H1 (cell line): ENCODE results near the gene UNC50. TPM values are rescaled to one million over a fixed set of nuclear protein-coding genes. Genes with fewer than 3 reads are reported as not detected.

ENCODE experiments used
- CTCF ChIA-PET: fragments of 300-600 bp; sonication (Branson Sonifier 250); formaldehyde crosslinking; loops from one replicate; lab custom pipeline; 2021; ENCODE audit not compliant: partially characterized antibody; lab: Charles Lee
- POLR2A ChIA-PET: fragments of 300-600 bp; sonication (Branson Sonifier 250); formaldehyde crosslinking; loops from one replicate; lab custom pipeline; 2021; ENCODE audit warnings: inconsistent platforms; ENCODE audit not compliant: partially characterized antibody; lab: Charles Lee
- DNase-seq, 2 experiments: peaks; one replicate each; pipeline versions ENCODE4 v3.0.0 to v3.0.0-alpha.2; 2010 to 2022; ENCODE audit warnings: low spot score in 2 of 2, low read depth in 1 of 2, mixed read lengths in 1 of 2
- FAIRE-seq: peaks from 2 replicates; lab custom pipeline; 2011; peaks lifted over from hg19 to GRCh38; lab: Jason Lieb, UNC
- H2AFZ ChIP-seq: 2 replicates; pipeline ENCODE4 v1.8.1; 2012; ENCODE audit warnings: low read length, inconsistent platforms
- H2AK5ac ChIP-seq: 2 replicates; pipeline ENCODE4 v1.6.1; 2013; ENCODE audit warnings: low read depth, low read length
- H2BK120ac ChIP-seq: replicated peaks from 2 replicates; pipeline ENCODE3; 2013; ENCODE audit warnings: low read depth, low read length, inconsistent platforms
- H2BK12ac ChIP-seq: 2 replicates; pipeline ENCODE4 v1.6.1; 2013; ENCODE audit warnings: low read depth, low read length
- H2BK15ac ChIP-seq: 2 replicates; pipeline ENCODE4 v1.6.1; 2013; ENCODE audit warnings: low read length
- H2BK20ac ChIP-seq: 2 replicates; pipeline ENCODE4 v1.6.1; 2013; ENCODE audit warnings: low read length
- H2BK5ac ChIP-seq: 2 replicates; pipeline ENCODE4 v1.6.1; 2013; ENCODE audit warnings: low read depth, low read length
- H3K14ac ChIP-seq: 2 replicates; pipeline ENCODE4 v1.6.1; 2013; ENCODE audit warnings: inconsistent platforms; ENCODE audit not compliant: insufficient read length
- H3K18ac ChIP-seq: 2 replicates; pipeline ENCODE4 v1.6.1; 2013; ENCODE audit warnings: low read length; ENCODE audit errors: extremely low read depth
- H3K23ac ChIP-seq: 2 replicates; pipeline ENCODE4 v1.6.1; 2013; ENCODE audit warnings: inconsistent platforms; ENCODE audit not compliant: insufficient read length
- H3K23me2 ChIP-seq: 2 replicates; pipeline ENCODE4 v1.6.1; 2013; ENCODE audit warnings: low read depth, low read length
- H3K27ac ChIP-seq: 2 replicates; pipeline ENCODE4 v1.6.1; 2011; ENCODE audit warnings: low read depth, low read length, inconsistent platforms
- H3K27me3 ChIP-seq, 4 experiments: replicated peaks in 1 of 4; 1 replicate in 1 of 4; 2 replicates in 3 of 4; pipeline versions ENCODE4 v1.6.1 to v1.8.1; 2011 to 2013; ENCODE audit warnings: low read length in 3 of 4, mild to moderate bottlenecking in 3 of 4, inconsistent platforms in 2 of 4, mixed read lengths in 2 of 4, moderate library complexity in 1 of 4; ENCODE audit not compliant: control insufficient read depth in 3 of 4, insufficient read depth in 3 of 4; ENCODE audit errors: extremely low read depth in 1 of 4
- H3K36me3 ChIP-seq, 4 experiments: 2 replicates each; pipeline versions ENCODE4 v1.6.1 to v1.8.1; 2011 to 2013; ENCODE audit warnings: mild to moderate bottlenecking in 4 of 4, low read length in 3 of 4, moderate library complexity in 2 of 4, control low read depth in 1 of 4, inconsistent platforms in 1 of 4; ENCODE audit not compliant: insufficient read depth in 4 of 4, control insufficient read depth in 2 of 4
- H3K4ac ChIP-seq: replicated peaks from 2 replicates; pipeline ENCODE3; 2013; ENCODE audit warnings: low read length, low read depth, mixed read lengths, inconsistent platforms; ENCODE audit not compliant: insufficient read length
- H3K4me1 ChIP-seq, 4 experiments: replicated peaks in 1 of 4; 1 replicate in 1 of 4; 2 replicates in 3 of 4; pipeline versions ENCODE4 v1.6.1 to v1.8.1; 2011 to 2013; ENCODE audit warnings: low read length in 3 of 4, inconsistent platforms in 2 of 4, mixed read lengths in 1 of 4; ENCODE audit not compliant: insufficient read depth in 4 of 4, control insufficient read depth in 3 of 4
- H3K4me2 ChIP-seq, 2 experiments: 2 replicates each; pipeline versions ENCODE4 v1.6.1 to v1.8.1; 2011 to 2013; ENCODE audit warnings: low read depth in 2 of 2, low read length in 2 of 2, control low read depth in 1 of 2, inconsistent platforms in 1 of 2, mild to moderate bottlenecking in 1 of 2; ENCODE audit not compliant: insufficient read depth in 1 of 2
- H3K4me3 ChIP-seq, 4 experiments: fragments of 200-600, 300-600 bp in 1 of 4; sonication (generic), shearing (Covaris generic), sonication (Bioruptor Twin) in 1 of 4; 2 replicates each; pipeline versions ENCODE4 v1.5.1 to v1.8.1; 2011 to 2016; ENCODE audit warnings: low read length in 4 of 4, low read depth in 3 of 4, control low read depth in 2 of 4, inconsistent platforms in 2 of 4, mild to moderate bottlenecking in 2 of 4, mixed read lengths in 1 of 4, moderate library complexity in 1 of 4; ENCODE audit not compliant: insufficient read depth in 2 of 4; ENCODE audit errors: extremely low read depth in 1 of 4
- H3K56ac ChIP-seq: replicated peaks from 2 replicates; pipeline ENCODE3; 2013; ENCODE audit warnings: low read depth, mild to moderate bottlenecking, mixed read lengths, low read length, inconsistent platforms; ENCODE audit not compliant: insufficient read length
- H3K79me1 ChIP-seq: 2 replicates; pipeline ENCODE4 v1.6.1; 2013; ENCODE audit warnings: low read depth, low read length, control low read depth
- H3K79me2 ChIP-seq, 2 experiments: 2 replicates each; pipeline versions ENCODE4 v1.6.1 to v1.8.1; 2012 to 2013; ENCODE audit warnings: low read length in 2 of 2, mild to moderate bottlenecking in 2 of 2, inconsistent platforms in 1 of 2; ENCODE audit not compliant: insufficient read depth in 2 of 2, control insufficient read depth in 1 of 2
- H3K9ac ChIP-seq, 4 experiments: replicated peaks in 1 of 4; 1 replicate in 1 of 4; 2 replicates in 3 of 4; pipeline versions ENCODE4 v1.6.1 to v1.8.1; 2011 to 2013; ENCODE audit warnings: low read depth in 3 of 4, low read length in 3 of 4, control low read depth in 2 of 4, mild to moderate bottlenecking in 2 of 4, moderate library complexity in 2 of 4, inconsistent platforms in 1 of 4; ENCODE audit errors: extremely low read depth in 1 of 4
- H3K9me3 ChIP-seq, 2 experiments: 2 replicates each; pipeline versions ENCODE4 v1.6.1 to v1.8.1; 2012 to 2013; ENCODE audit warnings: mild to moderate bottlenecking in 2 of 2, moderate library complexity in 2 of 2, control low read depth in 1 of 2, inconsistent platforms in 1 of 2, low read depth in 1 of 2, low read length in 1 of 2, mixed read lengths in 1 of 2; ENCODE audit not compliant: insufficient read depth in 2 of 2
- H4K20me1 ChIP-seq, 2 experiments: replicated peaks in 1 of 2; 2 replicates each; pipeline versions ENCODE3 to v1.8.1; 2011 to 2013; ENCODE audit warnings: inconsistent platforms in 2 of 2, low read length in 2 of 2, mild to moderate bottlenecking in 1 of 2; ENCODE audit not compliant: insufficient read depth in 2 of 2, control insufficient read depth in 1 of 2
- H4K5ac ChIP-seq: 2 replicates; pipeline ENCODE4 v1.6.1; 2013; ENCODE audit warnings: low read length, low read depth, mixed read lengths, inconsistent platforms; ENCODE audit not compliant: insufficient read length
- H4K8ac ChIP-seq: 2 replicates; pipeline ENCODE4 v1.8.0; 2013; ENCODE audit warnings: mild to moderate bottlenecking, moderate library complexity, low read length, inconsistent platforms; ENCODE audit not compliant: insufficient read depth; ENCODE audit errors: extremely low read depth
- H4K91ac ChIP-seq: replicated peaks from 2 replicates; pipeline ENCODE3; 2013; ENCODE audit warnings: low read length, mixed read lengths, inconsistent platforms; ENCODE audit not compliant: insufficient read length
- BACH1 ChIP-seq: IDR thresholded peaks from 2 replicates; pipeline ENCODE4 v1.6.1; 2012; ENCODE audit warnings: low read length, improper control_type of control experiment
- CBX5 ChIP-seq: fragments of 300-800, 300-1000 bp; sonication (generic); IDR thresholded peaks from 2 replicates; pipeline ENCODE4 v1.7.1; 2016; ENCODE audit warnings: antibody characterized with exemption, low read length, low read depth
- EGR1 ChIP-seq: IDR thresholded peaks from 2 replicates; pipeline ENCODE4 v1.6.1; 2011; ENCODE audit warnings: low read depth, low read length, borderline replicate concordance
- GTF2F1 ChIP-seq: IDR thresholded peaks from 2 replicates; pipeline ENCODE4 v1.6.1; 2012; ENCODE audit warnings: low read depth, low read length, improper control_type of control experiment, borderline replicate concordance
- KDM4A ChIP-seq: IDR thresholded peaks from one replicate; pipeline ENCODE4 v1.7.1; 2012; ENCODE audit warnings: low read depth, mild to moderate bottlenecking, moderate library complexity, low read length, inconsistent platforms; ENCODE audit not compliant: severe bottlenecking
- MAX ChIP-seq: IDR thresholded peaks from 2 replicates; pipeline ENCODE4 v1.6.1; 2012; ENCODE audit warnings: inconsistent platforms
- POU5F1 ChIP-seq: IDR thresholded peaks from 2 replicates; pipeline ENCODE4 v1.6.1; 2011; ENCODE audit warnings: low read depth, mild to moderate bottlenecking, low read length, moderate library complexity
- RXRA ChIP-seq: IDR thresholded peaks from 2 replicates; pipeline ENCODE4 v1.6.1; 2011; ENCODE audit warnings: low read depth, mild to moderate bottlenecking, low read length, moderate library complexity; ENCODE audit not compliant: insufficient read depth
- SIRT6 ChIP-seq: IDR thresholded peaks from one replicate; pipeline ENCODE4 v1.7.1; 2012; ENCODE audit warnings: low read length, inconsistent platforms
- SP4 ChIP-seq: IDR thresholded peaks from 2 replicates; pipeline ENCODE4 v1.6.1; 2012; ENCODE audit warnings: low read length, inconsistent platforms
- TEAD4 ChIP-seq: IDR thresholded peaks from 2 replicates; pipeline ENCODE4 v1.6.1; 2012; ENCODE audit warnings: low read depth, low read length, inconsistent platforms, mixed read lengths
- WGBS, 2 experiments: shearing (Covaris generic) in 1 of 2; methylation state at CpG; one replicate each; pipeline versions ENCODE4 v1.1.6 to v1.1.7; 2013 to 2015; ENCODE audit warnings: low lambda C conversion rate in 2 of 2, mixed read lengths in 2 of 2, inconsistent platforms in 1 of 2, low coverage in 1 of 2, missing lambda C conversion rate in 1 of 2; ENCODE audit not compliant: insufficient replicate concordance in 2 of 2, insufficient coverage in 1 of 2, insufficient read length in 1 of 2; ENCODE audit errors: extremely low coverage in 1 of 2, missing lambda C conversion rate in 1 of 2; 5-methylcytosine and 5-hydroxymethylcytosine counted together
- polyA plus RNA-seq, 7 experiments: library from polyadenylated mRNA; depleted of rRNA in 3 of 7; stranded (reverse) in 5 of 7; unstranded in 2 of 7; fragments of >200 nt in 5 of 7; fragments of 200-250 nt in 2 of 7; gene quantifications; 1 replicate in 5 of 7; 2 replicates in 1 of 7; 4 replicates in 1 of 7; pipeline versions ENCODE4 v1.2.1 to v1.2.3, GENCODE V29; 2011 to 2013; ENCODE audit warnings: missing spikeins in 2 of 7, mixed read lengths in 2 of 7
- total RNA-seq: library from RNA; stranded (reverse); fragmentation: NEBNext Ultra II Directional; extraction: Animal tissue kit (Norgen Biotek cat#: 25700); gene quantifications from 2 replicates; pipeline ENCODE4 v1.2.1, GENCODE V29; 2021

Gene UNC50
- total and polyA plus RNA-seq, 2 of the 8 experiments (the other 6 are each of a cell fraction or from before 2014, with no cell fraction given): 33.4 to 58.5 TPM

GRCh38 chr2:98647636-98648035 lies 39.2 kb downstream of the UNC50 start:
- WGBS, 2 experiments: 86% methylated on average over 5 of the region's 5 CpGs; no CpG with 5 or more reads in 1 of the 2 experiments
- no peak overlapping the region for H3K23ac ChIP-seq
- no peak overlapping the region for H3K18ac ChIP-seq
- H3K4me1 ChIP-seq: no peaks in the 10 kb centered on the region
- no peak overlapping the region for H2BK5ac ChIP-seq
- no peaks in the 10 kb centered on the region for H4K20me1 ChIP-seq
- no peak overlapping the region for H2AFZ ChIP-seq
- no peak overlapping the region for H3K9ac ChIP-seq
- DNase-seq (no peak), FAIRE-seq (no peak)
- H3K79me1 ChIP-seq: no peaks in the 10 kb centered on the region
- H3K4ac ChIP-seq: no peak overlapping the region
- H4K5ac ChIP-seq: no peak overlapping the region
- no peak overlapping the region for H2BK15ac ChIP-seq
- H2AK5ac ChIP-seq: no peak overlapping the region
- POLR2A ChIA-PET: no interaction called here
- no peak overlapping the region for H4K8ac ChIP-seq
- no peaks in the 10 kb centered on the region for H3K79me2 ChIP-seq
- H3K56ac ChIP-seq: no peak overlapping the region
- no peaks in the 10 kb centered on the region for H3K9me3 ChIP-seq
- no peak overlapping the region for H3K4me2 ChIP-seq
- no peak overlapping the region for H2BK12ac ChIP-seq
- no peaks in the 10 kb centered on the region for H3K23me2 ChIP-seq
- H3K4me3 ChIP-seq: no peak overlapping the region
- H3K14ac ChIP-seq: no peak overlapping the region
- H3K27me3 ChIP-seq: no peaks in the 10 kb centered on the region
- no peak overlapping the region for H2BK20ac ChIP-seq
- no peak overlapping the region for H2BK120ac ChIP-seq
- CTCF ChIA-PET: interaction anchor here (1.1 to 1.5 kb wide), 3 partner anchors 25 to 189 kb away, joined by 3 read pairs; no protein-coding TSS in a partner anchor
- H3K36me3 ChIP-seq: no peaks in the 10 kb centered on the region
- no peak overlapping the region for H3K27ac ChIP-seq
- H4K91ac ChIP-seq: no peak overlapping the region
- TF ChIP-seq BACH1 (no peak), MAX (no peak), SIRT6 (no peak), CBX5 (no peak), RXRA (no peak), GTF2F1 (no peak), KDM4A (no peak), TEAD4 (no peak), POU5F1 (no peak), EGR1 (no peak), SP4 (no peak)
